HUDEP-2 (cell line): Measurements from ENCODE around the gene POLG2.
"Not testable (repeated sequence)": the region's sequence is repeated elsewhere in the genome, so short reads cannot be mapped to it uniquely, and the experiment has no call there.

Experiments used
- DNase-seq, 76 experiments: peaks; one replicate each; lab custom pipeline; 2025; ENCODE audit not compliant: unreplicated experiment in 76 of 76; lab: John Stamatoyannopoulos, UW

The POLG2 gene

DNA sequence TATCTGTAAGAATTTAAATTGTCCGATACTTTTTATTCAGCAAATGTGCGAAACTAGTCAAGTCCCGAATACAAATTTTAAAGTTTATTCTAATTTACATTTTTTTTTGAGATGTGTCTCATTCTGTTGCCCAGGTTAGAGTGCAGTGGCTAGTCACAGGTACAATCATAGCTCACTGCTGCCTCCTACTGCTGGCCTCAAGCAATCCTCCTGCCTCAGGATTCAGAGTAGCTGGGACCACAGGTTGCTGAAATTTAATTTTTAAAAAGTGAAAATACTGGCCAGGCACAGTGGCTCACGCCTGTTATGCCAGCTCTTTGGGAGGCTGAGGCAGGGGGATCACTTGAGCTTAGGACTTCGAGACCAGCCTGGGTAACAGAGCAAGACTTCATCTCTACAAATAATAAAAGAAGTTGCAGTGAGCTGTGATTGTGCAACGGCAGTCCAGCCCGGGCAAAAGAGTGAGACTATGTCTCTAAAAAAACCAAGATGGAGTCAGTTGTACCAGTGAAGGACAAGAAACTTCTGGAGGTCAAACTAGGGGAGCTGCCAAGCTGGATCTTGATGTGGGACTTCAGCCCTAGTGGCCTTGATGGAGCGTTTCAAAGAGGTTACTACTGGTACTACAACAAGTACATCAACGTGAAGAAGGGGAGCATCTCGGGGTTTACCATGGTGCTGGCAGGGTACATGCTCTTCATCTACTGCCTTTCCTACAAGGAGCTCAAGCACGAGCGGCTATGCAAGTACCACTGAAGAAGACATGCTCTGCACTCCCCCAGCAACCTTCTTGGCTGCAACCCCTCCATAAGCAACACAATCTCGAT, 5.6 kb downstream of the POLG2 start:
- peak in 25 of 76 experiments; percentile 3 to 63 (median 19) for DNase-seq

DNA sequence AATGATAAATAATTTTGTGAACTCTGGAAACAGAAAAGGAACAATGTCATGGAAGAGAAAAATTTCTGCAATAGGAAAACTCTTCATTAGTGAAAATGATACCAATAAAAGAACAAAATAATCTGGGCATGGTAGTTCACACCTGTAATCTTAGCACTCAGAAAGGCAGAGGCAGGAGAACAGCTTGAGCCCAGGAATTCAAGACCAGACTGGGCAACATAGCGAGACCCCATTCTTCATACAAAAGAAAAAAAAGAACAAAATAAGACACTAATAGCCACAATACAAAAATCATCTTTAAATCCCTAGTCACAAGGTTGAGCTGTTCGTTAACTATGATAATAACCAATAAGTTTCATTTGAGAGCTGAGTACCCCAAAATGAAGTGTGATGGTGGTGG, 8.6 kb downstream of the POLG2 start:
- DNase-seq: no peak

DNA sequence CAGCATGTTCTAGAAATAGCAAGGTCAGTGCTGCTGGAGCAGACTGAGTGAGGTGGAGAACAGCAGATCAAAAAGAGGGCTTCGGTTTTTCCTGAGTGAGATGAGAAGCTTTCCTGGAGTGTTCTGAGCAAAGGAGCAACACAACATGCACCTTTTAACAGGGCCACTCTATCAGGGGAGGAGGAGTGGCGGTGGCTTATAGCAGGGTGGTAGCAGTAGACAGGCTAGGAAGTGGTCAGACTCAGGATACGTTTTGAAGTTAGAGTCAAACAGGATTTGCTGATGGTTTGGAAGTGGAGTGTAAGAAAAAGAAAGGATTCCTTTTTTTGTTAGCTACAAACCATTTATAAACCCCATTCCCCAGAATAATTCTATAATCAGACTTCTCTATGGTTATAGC, 12.5 kb downstream of the POLG2 start:
- DNase-seq: no peak

DNA sequence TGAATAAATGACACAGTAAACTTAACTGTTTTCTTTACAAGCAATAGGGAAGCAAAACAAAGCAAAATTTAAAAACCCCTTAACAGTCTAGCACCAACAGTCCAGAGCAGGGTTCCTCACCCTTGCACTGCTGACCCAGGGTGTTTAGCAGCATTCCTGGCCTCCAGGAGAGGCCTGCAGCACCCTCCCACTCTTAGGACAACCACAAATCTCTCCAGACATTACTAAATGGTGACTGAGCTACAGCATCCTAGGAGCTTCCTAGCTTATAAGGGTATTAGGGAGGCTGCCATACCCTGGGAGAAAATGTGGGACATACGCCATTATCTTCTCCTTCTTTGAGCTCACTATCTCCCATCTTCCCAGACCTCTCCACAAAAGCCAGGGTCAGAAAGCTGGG, 15.9 kb downstream of the POLG2 start:
- no peak for DNase-seq

DNA sequence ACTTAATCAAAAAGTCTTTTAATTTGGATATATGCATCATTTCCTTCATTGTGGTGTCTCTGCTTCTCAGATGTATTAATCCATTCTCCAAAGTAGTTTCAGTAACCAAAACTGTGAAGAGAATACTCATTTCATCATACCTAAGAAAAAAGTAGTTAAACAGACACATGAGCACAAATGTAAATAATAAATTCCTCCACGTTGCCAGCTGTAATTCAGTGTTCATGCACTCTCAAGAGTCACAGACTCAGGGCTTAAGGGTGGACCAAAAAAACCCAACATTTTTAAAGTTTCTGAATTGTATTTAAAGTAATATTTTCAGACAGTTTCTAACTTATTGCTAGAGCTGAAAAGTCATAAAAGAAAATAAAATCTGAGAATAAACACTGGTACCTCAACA, 19.0 kb downstream of the POLG2 start:
- DNase-seq: no peak

DNA sequence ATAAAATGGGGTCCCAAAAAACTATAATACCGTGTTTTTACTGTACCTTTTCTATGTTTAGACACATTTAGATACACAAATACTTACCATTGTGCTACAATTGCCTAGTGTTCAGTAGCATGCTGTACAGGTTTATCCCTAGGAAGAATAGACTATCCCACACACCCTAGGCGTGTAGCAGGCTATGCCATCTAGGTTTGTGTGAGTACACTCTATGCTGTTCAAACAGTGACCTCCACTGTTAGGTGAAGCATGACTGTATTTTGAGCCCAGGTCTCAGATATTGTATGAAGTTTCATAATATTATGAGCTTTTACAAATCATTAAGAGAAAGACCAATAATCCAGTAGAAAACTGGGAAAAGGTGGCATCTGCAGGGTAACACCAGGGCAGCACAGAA, 24.3 kb downstream of the POLG2 start:
- no peak for DNase-seq

DNA sequence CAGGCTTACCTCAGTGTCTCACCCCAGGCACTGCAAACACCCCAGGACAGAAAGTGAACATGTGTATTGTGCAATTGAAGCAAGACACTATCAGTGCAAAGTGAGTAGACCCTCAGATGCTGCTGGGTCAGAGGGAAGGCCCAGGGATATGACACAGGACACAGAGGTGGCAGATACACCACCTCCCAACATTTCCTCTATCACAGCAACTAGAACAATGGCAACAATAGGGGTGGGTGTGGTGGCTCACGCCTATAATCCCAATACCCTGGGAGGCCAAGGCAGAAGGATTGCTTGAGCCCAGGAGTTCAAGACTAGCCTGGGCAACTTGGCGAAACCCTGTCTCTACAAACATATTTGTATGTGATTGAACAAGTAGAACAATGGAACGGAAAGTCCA, 25.4 kb downstream of the POLG2 start:
- no peak for DNase-seq

DNA sequence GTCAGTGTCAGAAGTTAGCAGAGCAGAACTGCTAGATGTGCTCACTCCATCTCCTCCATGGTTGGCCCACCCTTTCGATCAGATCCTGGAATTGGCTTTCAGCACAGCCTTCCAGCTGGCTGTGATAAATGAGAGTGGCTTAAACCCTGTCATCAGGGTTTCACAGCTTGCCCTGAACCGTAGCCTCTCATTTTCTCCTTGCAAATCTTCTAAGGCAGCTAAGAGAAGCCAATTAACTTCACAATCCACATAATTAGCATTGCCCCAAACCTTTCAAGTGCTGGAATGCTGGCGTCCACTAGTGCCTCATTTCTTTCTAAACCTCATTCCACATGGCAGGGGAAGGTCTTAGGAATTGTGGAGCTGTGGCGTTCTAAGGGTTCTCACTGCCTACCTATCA, 26.2 kb downstream of the POLG2 start:
- no peak for DNase-seq

DNA sequence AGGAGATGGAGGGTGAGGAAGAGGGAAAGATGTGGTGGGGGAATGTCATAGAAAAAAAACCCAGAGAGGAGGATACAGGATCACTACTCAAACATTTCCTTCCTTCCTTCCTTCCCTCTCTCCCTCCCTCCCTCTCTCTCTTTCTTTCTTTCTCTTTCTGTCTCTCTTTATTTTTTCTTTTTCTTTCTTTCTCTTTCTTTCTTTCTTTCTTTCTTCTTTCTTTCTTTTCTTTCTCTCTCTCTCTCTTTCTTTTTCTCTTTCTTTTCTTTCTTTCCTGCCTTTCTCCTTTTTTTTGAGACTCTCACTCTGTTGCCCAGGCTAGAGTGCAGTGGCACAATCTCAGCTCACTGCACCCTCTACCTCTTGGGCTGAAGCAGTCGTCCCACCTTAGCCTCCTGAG, 30.0 kb downstream of the POLG2 start:
- not testable (repeated sequence) for DNase-seq

DNA sequence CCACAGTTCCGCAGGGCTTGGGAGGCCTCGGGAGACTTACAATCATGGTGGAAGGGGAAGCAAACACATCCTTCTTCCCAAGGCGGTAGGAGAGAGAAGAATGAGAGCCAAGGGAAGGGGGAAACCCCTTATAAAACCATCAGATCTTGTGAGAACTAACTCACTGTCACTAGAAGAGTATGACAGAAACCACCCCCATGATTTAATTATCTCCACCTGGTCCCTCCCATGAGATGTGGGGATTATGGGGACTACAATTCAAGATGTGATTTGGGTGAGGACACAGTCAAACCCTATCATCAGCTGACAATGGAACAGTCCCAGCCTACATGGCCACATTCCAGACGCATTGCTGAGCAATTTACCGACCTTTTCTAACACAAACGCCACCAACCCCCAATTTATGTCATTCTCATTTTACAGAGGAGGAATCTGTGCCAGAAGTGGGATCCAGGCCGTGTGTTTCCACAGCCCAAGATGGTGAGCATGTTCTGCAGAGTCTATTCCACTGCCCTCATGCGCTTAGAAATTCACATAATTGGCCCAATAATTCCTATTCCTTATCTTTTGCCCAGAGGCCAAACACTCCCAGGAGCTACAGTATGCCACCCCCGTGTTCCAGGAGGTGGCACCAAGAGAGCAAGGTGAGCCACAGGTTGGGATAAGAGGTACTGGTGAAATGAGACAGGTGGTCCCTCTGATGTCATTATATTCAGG, 30.7 kb downstream of the POLG2 start:
- DNase-seq: no peak

DNA sequence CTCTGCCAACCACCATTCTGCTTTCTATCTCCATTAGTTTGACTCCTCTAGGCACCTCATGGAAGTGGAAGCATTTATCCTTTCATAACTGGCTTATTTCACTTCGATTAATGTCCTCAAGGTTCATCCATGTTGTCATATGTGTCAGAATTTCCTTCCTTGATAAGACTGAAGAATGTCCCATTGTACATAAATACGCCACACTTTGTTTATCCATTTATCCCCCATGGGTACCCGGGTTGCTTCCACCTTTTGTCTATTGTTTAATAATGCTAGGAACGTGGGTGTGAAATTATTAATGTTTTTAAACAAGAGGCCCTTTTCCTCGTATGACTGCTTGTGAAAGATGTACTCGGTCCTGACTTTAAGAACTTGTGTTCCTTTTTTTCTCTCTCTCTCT, 35.1 kb downstream of the POLG2 start:
- DNase-seq: no peak

DNA sequence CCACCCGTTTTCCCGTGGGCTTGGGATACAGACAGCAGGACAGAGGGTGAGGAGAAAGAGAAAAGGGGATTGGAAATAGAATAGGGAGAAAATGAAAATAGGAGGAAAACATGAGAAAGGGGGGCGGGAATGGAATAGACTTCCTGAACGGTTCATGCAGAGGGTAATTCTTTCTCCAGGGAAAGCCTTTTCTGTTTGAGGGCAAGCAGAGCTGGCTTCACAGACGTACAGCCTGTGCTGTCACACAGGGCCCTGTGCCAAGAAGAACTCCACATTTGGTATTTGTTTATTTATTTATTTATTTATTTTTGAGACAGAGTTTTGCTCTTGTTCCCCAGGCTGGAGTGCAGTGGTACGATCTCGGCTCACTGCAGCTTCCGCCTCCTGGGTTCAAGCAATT, 35.9 kb downstream of the POLG2 start:
- no peak for DNase-seq

DNA sequence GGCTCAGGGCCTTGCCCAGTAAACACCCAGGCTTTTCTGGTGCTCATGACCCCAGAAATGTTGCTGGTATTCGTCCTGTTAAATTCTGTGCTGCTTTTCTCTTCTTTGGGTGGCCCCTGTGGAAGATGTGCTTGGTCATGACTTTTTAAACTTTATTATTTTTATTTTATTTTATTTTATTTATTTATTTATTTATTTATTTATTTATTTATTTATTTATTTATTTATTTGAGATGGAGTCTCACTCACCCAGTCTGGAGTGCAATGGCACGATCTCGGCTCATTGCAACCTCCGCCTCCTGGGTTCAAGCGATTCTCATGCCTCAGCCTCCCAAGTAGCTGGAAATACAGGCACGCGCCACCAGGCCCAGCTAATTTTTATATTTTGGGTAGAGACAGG, 37.0 kb downstream of the POLG2 start:
- DNase-seq: not testable (repeated sequence)

DNA sequence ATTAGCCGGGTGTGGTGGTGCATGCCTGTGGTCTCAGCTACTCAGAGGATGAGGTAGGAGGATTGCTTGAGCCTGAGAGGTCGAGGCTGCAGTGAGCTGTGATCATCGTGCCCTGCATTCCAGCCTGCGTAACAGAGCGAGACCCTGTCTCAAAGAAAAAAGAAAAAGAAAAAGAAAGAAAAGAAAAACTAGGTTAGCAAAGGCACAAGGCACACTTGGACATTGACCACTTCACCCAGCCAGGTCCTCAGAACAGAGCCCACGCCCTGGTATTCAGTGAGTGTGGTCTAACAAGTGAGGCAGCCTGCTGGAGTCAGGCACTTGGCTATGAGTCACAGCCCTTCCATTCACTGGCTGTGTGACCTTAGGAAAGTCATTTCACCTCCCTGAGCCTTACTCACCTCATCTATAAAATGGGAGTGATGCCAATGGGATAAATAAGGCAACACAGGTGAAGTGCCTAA, 37.5 kb downstream of the POLG2 start:
- no peak for DNase-seq

DNA sequence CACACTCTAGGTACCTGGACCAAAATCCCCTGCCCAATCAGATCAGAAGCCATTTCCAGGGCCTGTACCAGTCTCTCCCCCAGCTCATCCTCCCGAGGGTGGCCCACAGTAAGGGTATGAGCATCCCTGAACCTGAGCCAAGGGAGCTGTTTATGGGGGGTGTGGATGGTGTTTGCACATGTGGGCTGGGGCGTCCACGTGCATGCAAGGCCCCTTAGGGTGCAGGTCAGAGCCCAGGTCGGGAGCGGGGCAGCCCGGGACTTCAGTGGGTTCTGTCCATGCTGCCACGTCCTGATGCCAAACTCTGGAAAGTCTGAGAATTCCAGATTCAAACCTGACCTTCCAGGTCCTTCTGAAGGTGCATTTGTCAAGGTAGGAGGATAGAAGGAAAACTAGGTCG, 38.1 kb downstream of the POLG2 start:
- DNase-seq: no peak

DNA sequence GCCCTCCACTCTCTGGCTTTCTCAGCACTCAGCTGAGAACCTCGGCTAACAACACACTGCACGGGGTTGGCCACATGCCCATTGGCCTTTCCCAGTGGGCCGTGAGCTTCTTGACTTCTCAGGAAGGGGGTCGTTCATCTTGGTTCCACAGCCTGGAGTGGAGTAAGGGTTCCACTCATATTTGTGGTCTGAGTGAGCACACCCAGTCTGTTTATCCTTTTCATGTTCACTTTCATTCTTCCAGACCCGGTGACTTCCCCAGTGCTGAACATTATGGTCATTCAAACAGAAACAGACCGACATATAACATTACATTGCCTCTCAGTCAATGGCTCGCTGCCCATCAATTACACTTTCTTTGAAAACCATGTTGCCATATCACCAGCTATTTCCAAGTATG, 39.7 kb downstream of the POLG2 start:
- no peak for DNase-seq

DNA sequence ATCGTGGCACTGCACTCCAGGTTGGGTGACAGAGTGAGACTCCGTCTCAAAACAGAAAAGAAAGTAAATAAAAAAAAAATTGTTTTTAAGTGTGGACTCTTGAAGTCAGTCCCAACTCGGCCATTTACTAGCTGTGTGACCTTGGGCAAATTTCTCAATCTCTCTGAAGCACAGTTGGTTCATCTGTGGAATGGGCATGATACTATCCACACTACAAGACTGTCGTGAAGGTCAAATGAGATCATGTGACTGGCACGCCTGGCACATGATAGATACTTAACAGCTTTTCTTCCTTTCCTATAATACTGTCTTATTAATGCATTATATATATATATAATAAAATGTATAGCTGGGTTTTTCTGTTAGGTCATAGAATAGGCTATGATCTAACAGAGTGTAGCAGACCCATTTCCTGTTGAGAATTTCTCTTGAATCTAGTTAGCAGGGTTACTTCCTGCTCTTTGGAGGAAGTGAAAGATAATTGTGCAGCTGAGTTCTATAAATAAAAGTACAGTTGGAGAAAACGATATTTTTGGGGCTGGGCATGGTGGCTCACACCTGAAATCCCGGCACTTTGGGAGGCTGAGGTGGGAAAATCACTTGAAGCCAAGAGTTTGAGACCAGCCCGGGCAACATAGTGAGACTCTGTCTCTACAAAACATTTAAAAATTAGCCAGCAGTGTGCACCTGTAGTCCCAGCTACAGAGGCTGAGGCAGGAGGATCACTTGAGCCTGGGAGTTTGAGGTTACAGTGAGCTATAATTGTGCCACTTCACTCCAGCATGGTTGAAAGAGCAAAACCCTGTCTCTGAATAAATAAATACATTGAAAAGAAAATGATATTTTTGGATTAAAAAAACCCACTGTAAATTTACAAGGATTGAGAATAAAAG, 40.6 kb downstream of the POLG2 start:
- DNase-seq: no peak

DNA sequence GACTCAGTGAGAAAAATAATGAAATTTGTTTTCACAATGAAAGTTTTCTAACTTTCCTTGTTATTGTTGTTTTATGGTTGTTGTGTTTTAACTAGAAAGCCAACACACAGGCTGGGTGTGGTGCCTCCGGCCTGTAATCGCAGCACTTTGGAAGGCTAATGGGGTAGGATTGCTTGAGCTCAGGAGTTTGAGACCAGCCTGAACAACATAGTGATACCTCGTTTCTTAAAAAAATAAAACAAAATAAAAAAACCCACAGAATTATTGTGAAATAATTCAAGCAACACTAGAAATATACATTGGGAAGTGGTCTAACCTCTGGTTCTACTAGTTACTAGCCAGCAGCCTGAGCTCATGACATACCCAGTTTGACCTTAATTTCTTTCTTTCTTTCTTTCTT, 47.3 kb downstream of the POLG2 start:
- no peak for DNase-seq

DNA sequence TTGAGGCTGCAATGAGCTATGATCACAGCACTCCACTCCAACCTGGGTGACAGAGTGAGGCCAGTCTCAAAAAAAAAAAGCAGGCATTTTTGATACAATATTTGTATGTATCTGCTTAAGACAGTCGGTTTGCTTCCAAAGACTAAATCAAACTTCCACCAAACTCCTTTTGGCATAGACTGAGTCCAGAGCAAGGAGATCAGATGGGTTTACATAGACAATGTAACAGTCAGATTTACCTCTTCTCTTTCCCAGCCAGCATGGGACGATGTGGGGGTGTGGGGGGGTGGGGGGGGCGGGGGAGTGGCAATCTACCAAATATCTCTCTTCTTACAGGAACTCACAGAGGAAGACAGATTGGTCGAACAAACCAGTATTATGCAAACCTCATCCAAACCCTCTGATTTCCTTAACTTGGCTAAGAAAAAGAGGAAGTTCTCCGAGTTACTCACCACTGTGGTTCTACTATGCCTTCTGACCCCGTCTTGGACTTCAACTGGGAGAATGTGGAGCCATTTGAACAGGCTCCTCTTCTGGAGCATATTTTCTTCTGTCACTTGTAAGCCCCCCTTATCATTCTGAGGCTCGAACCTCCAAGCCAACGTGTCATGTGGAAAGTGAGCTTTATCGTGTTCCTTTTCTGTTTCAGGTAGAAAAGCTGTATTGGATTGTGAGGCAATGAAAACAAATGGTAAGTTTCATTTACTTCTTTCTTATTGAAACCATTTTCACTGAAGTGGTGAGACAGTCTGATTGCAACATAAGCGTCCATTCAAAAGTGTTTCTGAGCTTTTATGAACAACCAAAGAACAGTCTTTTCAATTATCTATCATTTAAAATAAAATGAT, 48.0 kb downstream of the POLG2 start, which contains the start of gene MILR1:
Gene MILR1, plus strand, starts transcription at position 451 of the 848 bp plus-strand sequence. Its CDS starts 54 bp downstream, at position 505.
- peak in 31 of 76 experiments; percentile 4 to 72 (median 23) for DNase-seq

DNA sequence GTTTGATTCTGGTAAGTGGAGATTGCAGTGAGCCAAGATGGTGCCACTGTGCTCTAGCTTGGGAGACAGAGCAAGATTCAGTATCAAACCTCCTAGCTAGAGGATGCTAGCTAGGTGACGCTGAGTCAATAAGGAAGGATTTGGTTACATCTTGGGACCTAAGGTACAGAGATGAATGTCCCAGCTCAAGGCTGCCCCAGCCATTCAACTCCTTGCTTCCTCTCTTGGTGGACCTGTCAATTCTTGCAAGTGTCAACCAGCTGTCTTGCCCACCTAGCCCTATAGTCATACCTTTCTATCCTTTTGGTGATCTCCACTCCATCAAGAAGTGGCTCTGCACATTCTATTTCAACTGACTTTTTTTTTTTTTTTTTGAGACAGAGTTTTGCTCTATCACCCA, 49.3 kb downstream of the POLG2 start:
- no peak for DNase-seq
